Transverse colon (tissue), 3 donors: ENCODE measurements around the gene DCUN1D4.

Source experiments
- CTCF ChIP-seq, 5 experiments: fragments of 200-600 bp in 3 of 5; fragments of 450-650 bp in 2 of 5; sonication (generic) in 3 of 5; IDR thresholded peaks; 1 replicate in 2 of 5; 2 replicates in 3 of 5; pipeline ENCODE4 v1.5.1; 2016 to 2017; ENCODE audit warnings: antibody characterized with exemption in 5 of 5, inconsistent platforms in 3 of 5, mild to moderate bottlenecking in 2 of 5, moderate library complexity in 1 of 5
- EP300 ChIP-seq: sonication (generic); formaldehyde crosslinking; IDR thresholded peaks from one replicate; pipeline ENCODE4 v1.6.1; 2017; ENCODE audit warnings: antibody characterized with exemption, low read depth
- POLR2A ChIP-seq: fragments of 450-650 bp; IDR thresholded peaks from one replicate; pipeline ENCODE4 v1.6.1; 2016; ENCODE audit warnings: antibody characterized with exemption, mild to moderate bottlenecking, moderate library complexity

GRCh38 chr4:51820443-51821234 is 22.3 kb upstream of the DCUN1D4 start:
- TF ChIP-seq POLR2A (no peak), CTCF (IDR thresholded peaks at IDR 0.05) (no peak), EP300 (no peak)
